Endodermal cell (in vitro differentiated cells): ENCODE measurements around the gene MTIF3. TPM values are rescaled to one million over a fixed set of nuclear protein-coding genes. Genes with fewer than 3 reads are reported as not detected.

Experiments
- DNase-seq: peaks from one replicate; pipeline ENCODE4 v3.0.0-alpha.2; 2017
- H3K27ac ChIP-seq: 2 replicates; pipeline ENCODE4 v1.5.1; 2013; ENCODE audit warnings: mild to moderate bottlenecking, low read depth, low read length, moderate library complexity
- H3K27me3 ChIP-seq: 2 replicates; pipeline ENCODE4 v1.6.1; 2013; ENCODE audit warnings: mild to moderate bottlenecking, low read length, moderate library complexity; ENCODE audit not compliant: insufficient read depth, control insufficient read depth, poor library complexity, severe bottlenecking
- H3K36me3 ChIP-seq: 2 replicates; pipeline ENCODE4 v1.7.0; 2013; ENCODE audit warnings: mild to moderate bottlenecking, low read length, moderate library complexity; ENCODE audit not compliant: control insufficient read depth, insufficient read depth
- H3K4me1 ChIP-seq: one replicate; pipeline ENCODE4 v1.7.0; 2013; ENCODE audit warnings: low read length; ENCODE audit not compliant: control insufficient read depth, insufficient read depth
- H3K4me3 ChIP-seq: 2 replicates; pipeline ENCODE4 v1.5.1; 2013; ENCODE audit warnings: mild to moderate bottlenecking, low read length, moderate library complexity
- H3K9ac ChIP-seq: 2 replicates; pipeline ENCODE4 v1.6.1; 2013; ENCODE audit warnings: mild to moderate bottlenecking, low read length, moderate library complexity; ENCODE audit not compliant: poor library complexity, severe bottlenecking; ENCODE audit errors: extremely low read depth
- H3K9me3 ChIP-seq: 2 replicates; pipeline ENCODE4 v1.6.1; 2013; ENCODE audit warnings: mild to moderate bottlenecking, low read length, moderate library complexity; ENCODE audit not compliant: control insufficient read depth
- H3K27ac Mint-ChIP-seq: 2 replicates; pipeline ENCODE4 v1.8.0; 2020; ENCODE audit warnings: mixed read lengths
- H3K27me3 Mint-ChIP-seq: 2 replicates; pipeline ENCODE4 v1.8.0; 2021; ENCODE audit warnings: mild to moderate bottlenecking, mixed read lengths; ENCODE audit not compliant: insufficient read depth
- H3K36me3 Mint-ChIP-seq: 2 replicates; pipeline ENCODE4 v1.8.0; 2020; ENCODE audit warnings: low read depth, mixed read lengths
- H3K4me1 Mint-ChIP-seq: 2 replicates; pipeline ENCODE4 v1.8.0; 2020; ENCODE audit warnings: mixed read lengths
- H3K4me3 Mint-ChIP-seq: 2 replicates; pipeline ENCODE4 v1.8.0; 2020; ENCODE audit warnings: mild to moderate bottlenecking, moderate library complexity, mixed read lengths
- H3K9me3 Mint-ChIP-seq: 2 replicates; pipeline ENCODE4 v1.8.0; 2020; ENCODE audit warnings: mild to moderate bottlenecking, mixed read lengths
- CTCF ChIP-seq: fragments of 200-600 bp; sonication (generic); conservative IDR thresholded peaks from 2 replicates; pipeline ENCODE4 v1.5.0; 2021; ENCODE audit warnings: antibody characterized with exemption, mild to moderate bottlenecking
- WGBS, 2 experiments: methylation state at CpG; one replicate each; pipeline versions ENCODE4 v1.1.5 to v1.1.7; 2013; ENCODE audit warnings: missing lambda C conversion rate in 2 of 2, mixed read lengths in 1 of 2; ENCODE audit not compliant: insufficient coverage in 1 of 2, insufficient read length in 1 of 2; 5-methylcytosine and 5-hydroxymethylcytosine counted together
- total RNA-seq, 2 donors: library from RNA; stranded (reverse); fragmentation: NEBNext Ultra II Directional in 1 of 2; extraction: Animal tissue kit (Norgen Biotek cat#: 25700) in 1 of 2; gene quantifications; 2 replicates in 1 of 2; 3 replicates in 1 of 2; pipeline ENCODE4 v1.2.1, GENCODE V29; 2021

The MTIF3 gene
- total RNA-seq, 2 donors from 2014 or later: 35.0 to 46.8 TPM

DNA sequence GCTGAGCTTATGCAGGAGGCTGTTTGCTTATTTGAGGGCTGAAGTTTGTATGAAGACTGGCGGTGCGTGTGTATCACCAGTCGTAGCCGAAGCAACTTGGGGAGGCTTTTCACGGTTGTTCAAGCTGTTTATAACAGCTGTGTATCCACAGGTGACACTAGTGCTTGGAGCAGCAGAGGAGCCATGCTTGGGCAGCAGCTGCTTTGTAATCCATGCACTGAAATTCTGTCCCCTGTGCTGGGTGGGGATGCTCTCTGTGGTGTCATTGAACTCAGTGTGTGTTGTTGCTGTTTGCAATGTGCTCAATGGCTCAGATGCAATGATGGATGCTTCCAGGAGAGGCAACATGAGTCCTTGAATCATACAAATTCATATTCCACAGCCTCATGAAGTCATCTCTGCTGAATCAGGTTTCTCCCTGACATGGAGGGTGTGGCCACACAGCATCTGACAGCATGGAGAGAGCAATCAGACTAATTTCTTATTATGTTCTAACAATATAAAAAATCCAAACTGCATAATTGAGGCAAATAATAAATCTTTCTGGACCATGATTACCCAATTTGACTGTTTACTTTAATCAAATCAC, 44.7 kb downstream of the MTIF3 start:
- 96 to 100% methylated on average over 3 to 5 of the region's 5 CpGs for WGBS, 2 experiments
- Mint-ChIP-seq H3K4me1 (peaks cover 15% of the 10 kb centered on the region), H3K27me3 (peaks cover 2% of the 10 kb centered on the region), H3K4me3 (no peak overlapping the region), H3K27ac (no peak overlapping the region), H3K36me3 (no peaks in the 10 kb centered on the region), H3K9me3 (no peaks in the 10 kb centered on the region)
- Histone ChIP-seq H3K9me3 (no peaks in the 10 kb centered on the region), H3K9ac (no peak overlapping the region), H3K27ac (no peak overlapping the region), H3K4me1 (no peaks in the 10 kb centered on the region), H3K4me3 (no peak overlapping the region), H3K36me3 (no peaks in the 10 kb centered on the region), H3K27me3 (no peaks in the 10 kb centered on the region)
- no peak for DNase-seq
- no peak for TF ChIP-seq CTCF

DNA sequence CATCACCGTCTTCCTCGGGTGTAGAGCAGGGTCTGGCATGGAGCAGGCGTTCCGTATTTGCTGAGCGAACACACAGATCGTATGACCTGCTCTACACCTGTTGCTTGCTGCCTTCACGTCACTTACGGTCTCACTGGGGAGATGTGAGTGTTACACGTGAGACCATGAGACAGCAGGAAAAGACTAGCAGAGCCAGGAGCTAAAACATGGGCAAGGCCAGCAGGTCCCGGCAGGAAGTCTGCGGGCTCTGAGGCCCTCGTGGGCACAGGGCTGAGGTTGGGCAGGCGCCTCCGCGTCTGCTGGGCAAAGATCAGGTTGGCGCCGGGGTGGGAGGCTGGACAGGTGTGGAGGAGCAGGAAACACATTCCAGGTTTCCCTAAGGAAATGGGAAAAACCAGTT, 45.7 kb downstream of the MTIF3 start:
- Histone ChIP-seq H3K9me3 (no peaks in the 10 kb centered on the region), H3K27ac (no peak overlapping the region), H3K4me3 (no peak overlapping the region), H3K27me3 (no peaks in the 10 kb centered on the region), H3K4me1 (no peaks in the 10 kb centered on the region), H3K9ac (no peak overlapping the region), H3K36me3 (no peaks in the 10 kb centered on the region)
- H3K36me3 Mint-ChIP-seq: no peaks in the 10 kb centered on the region
- no peak for DNase-seq
- 96 to 99% methylated on average over 15 to 17 of the region's 17 CpGs for WGBS, 2 experiments
- TF ChIP-seq CTCF: no peak
- peaks cover 15% of the 10 kb centered on the region for H3K4me1 Mint-ChIP-seq
- no peaks in the 10 kb centered on the region for H3K9me3 Mint-ChIP-seq
- H3K27ac Mint-ChIP-seq: no peak overlapping the region
- peaks cover 2% of the 10 kb centered on the region for H3K27me3 Mint-ChIP-seq
- H3K4me3 Mint-ChIP-seq: no peak overlapping the region

DNA sequence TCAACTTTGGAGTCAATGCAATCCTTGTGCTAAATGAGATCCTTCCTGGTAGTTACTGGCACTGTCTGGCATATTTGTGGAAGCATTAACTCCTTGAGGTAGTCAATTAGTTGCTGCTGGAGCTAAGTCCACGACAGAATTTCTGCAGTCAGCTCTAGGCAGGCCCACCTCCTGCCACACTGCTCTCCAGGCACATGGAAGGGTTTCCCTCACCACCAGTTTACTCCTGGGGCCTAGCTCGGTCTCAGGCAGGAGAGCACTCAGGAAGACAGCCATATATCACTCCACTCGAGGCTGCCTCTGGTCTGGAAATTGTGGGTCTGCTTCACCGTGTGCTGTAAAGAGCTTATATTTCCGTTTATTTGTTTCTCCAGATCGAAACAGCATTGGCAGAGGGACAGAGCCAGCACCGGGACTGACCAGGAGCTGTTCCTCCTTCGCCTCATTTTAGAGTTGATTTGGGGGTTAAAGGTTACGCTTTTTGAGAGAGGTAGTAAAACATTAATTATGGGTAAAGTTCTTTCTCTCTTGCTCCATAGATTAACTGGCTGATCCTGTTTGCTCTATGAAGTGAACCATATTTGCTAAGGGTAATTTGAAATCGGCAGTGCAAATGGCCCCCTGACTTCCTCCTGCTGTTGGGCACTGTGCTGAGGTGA, 46.5 kb downstream of the MTIF3 start:
- Mint-ChIP-seq H3K4me1 (peaks cover 15% of the 10 kb centered on the region), H3K27ac (peak overlapping the region; percentile 32), H3K9me3 (no peaks in the 10 kb centered on the region), H3K4me3 (no peak overlapping the region), H3K27me3 (no peaks in the 10 kb centered on the region), H3K36me3 (no peaks in the 10 kb centered on the region)
- Histone ChIP-seq H3K4me3 (no peak overlapping the region), H3K27ac (no peak overlapping the region), H3K36me3 (no peaks in the 10 kb centered on the region), H3K4me1 (no peaks in the 10 kb centered on the region), H3K9me3 (no peaks in the 10 kb centered on the region), H3K9ac (no peak overlapping the region), H3K27me3 (no peaks in the 10 kb centered on the region)
- no peak for TF ChIP-seq CTCF
- WGBS, 2 experiments: 88 to 92% methylated on average over 9 to 10 of the region's 10 CpGs
- DNase-seq: no peak
